HepG2 (cell line): ENCODE results near the gene PXT1. TPM values are rescaled to one million over a fixed set of nuclear protein-coding genes. Genes with fewer than 3 reads are reported as not detected.

Experiments used
- ARNT2 ChIP-seq: sonication (generic); formaldehyde crosslinking; IDR thresholded peaks from 2 replicates; pipeline ENCODE4 v1.8.0; 2022; ENCODE audit warnings: mild to moderate bottlenecking, low read depth, missing genetic modification reagents, moderate library complexity
- ATAD3A ChIP-seq: sonication (generic); formaldehyde crosslinking; IDR thresholded peaks from 2 replicates; pipeline ENCODE4 v1.4.0; 2020; ENCODE audit warnings: missing genetic modification reagents
- ATF5 ChIP-seq: sonication (generic); formaldehyde crosslinking; IDR thresholded peaks from 2 replicates; pipeline ENCODE4 v1.4.0; 2020; ENCODE audit warnings: mild to moderate bottlenecking, low read depth, missing genetic modification reagents
- FOXO4 ChIP-seq: sonication (generic); formaldehyde crosslinking; conservative IDR thresholded peaks from 2 replicates; pipeline ENCODE4 v1.8.1; 2023; ENCODE audit warnings: missing genetic modification reagents
- GRHL1 ChIP-seq: sonication (generic); formaldehyde crosslinking; conservative IDR thresholded peaks from 2 replicates; pipeline ENCODE4 v1.8.0; 2022; ENCODE audit warnings: missing genetic modification reagents
- HMGA1 ChIP-seq: sonication (generic); formaldehyde crosslinking; conservative IDR thresholded peaks from 2 replicates; pipeline ENCODE4 v1.4.0; 2020; ENCODE audit warnings: missing genetic modification reagents
- NR3C1 ChIP-seq: sonication (generic); formaldehyde crosslinking; IDR thresholded peaks from 2 replicates; pipeline ENCODE4 v1.4.0; 2020; ENCODE audit warnings: missing genetic modification reagents
- SATB2 ChIP-seq: sonication (generic); formaldehyde crosslinking; IDR thresholded peaks from 2 replicates; pipeline ENCODE4 v1.5.0; 2020; ENCODE audit warnings: missing genetic modification reagents
- TEAD3 ChIP-seq: optimal IDR thresholded peaks from 2 replicates; pipeline ENCODE3; 2016; ENCODE audit warnings: borderline replicate concordance
- TFDP1 ChIP-seq: IDR thresholded peaks from 2 replicates; pipeline ENCODE4 v1.6.1; 2016; ENCODE audit warnings: missing compliant biosample characterization, missing genetic modification reagents, borderline replicate concordance
- TIGD3 ChIP-seq: sonication (generic); formaldehyde crosslinking; IDR thresholded peaks from 2 replicates; pipeline ENCODE4 v1.5.1; 2020; ENCODE audit warnings: mild to moderate bottlenecking, missing genetic modification reagents, borderline replicate concordance
- ZBTB21 ChIP-seq: sonication (generic); formaldehyde crosslinking; IDR thresholded peaks from 2 replicates; pipeline ENCODE4 v1.4.0; 2020; ENCODE audit warnings: missing genetic modification reagents
- ZFP1 ChIP-seq: IDR thresholded peaks from 2 replicates; pipeline ENCODE4 v1.6.1; 2016
- ZNF232 ChIP-seq: sonication (generic); formaldehyde crosslinking; IDR thresholded peaks from 2 replicates; pipeline ENCODE4 v1.4.0; 2020; ENCODE audit warnings: missing genetic modification reagents, borderline replicate concordance
- ZNF30 ChIP-seq: sonication (generic); formaldehyde crosslinking; IDR thresholded peaks from 2 replicates; pipeline ENCODE4 v1.5.0; 2020; ENCODE audit warnings: mild to moderate bottlenecking, missing genetic modification reagents
- ZNF335 ChIP-seq: sonication (generic); formaldehyde crosslinking; IDR thresholded peaks from 2 replicates; pipeline ENCODE4 v1.4.0; 2020; ENCODE audit warnings: missing genetic modification reagents
- ZNF432 ChIP-seq: sonication (generic); formaldehyde crosslinking; IDR thresholded peaks from 2 replicates; pipeline ENCODE4 v1.5.0; 2020; ENCODE audit warnings: missing genetic modification reagents, mild to moderate bottlenecking, borderline replicate concordance
- ZNF674 ChIP-seq: sonication (generic); formaldehyde crosslinking; IDR thresholded peaks from 2 replicates; pipeline ENCODE4 v1.5.0; 2020; ENCODE audit warnings: low read depth, mild to moderate bottlenecking, missing genetic modification reagents
- ZNF83 ChIP-seq: sonication (generic); formaldehyde crosslinking; IDR thresholded peaks from 2 replicates; pipeline ENCODE4 v1.4.0; 2020; ENCODE audit warnings: missing genetic modification reagents, mild to moderate bottlenecking, borderline replicate concordance
- ZNF879 ChIP-seq: sonication (generic); formaldehyde crosslinking; IDR thresholded peaks from 2 replicates; pipeline ENCODE4 v1.8.1; 2023; ENCODE audit warnings: missing genetic modification reagents
- ZUFSP ChIP-seq: sonication (generic); formaldehyde crosslinking; IDR thresholded peaks from 2 replicates; pipeline ENCODE4 v1.9.0; 2021; ENCODE audit warnings: missing genetic modification reagents, mild to moderate bottlenecking, borderline replicate concordance
- polyA plus RNA-seq, 8 experiments: library from polyadenylated mRNA; depleted of rRNA in 3 of 8; stranded (reverse) in 7 of 8; unstranded in 1 of 8; fragments of >200 nt; fragmentation: Illumina TruSeq in 4 of 8; extraction: Trizol in 4 of 8; gene quantifications; 2 replicates each; pipeline versions ENCODE4 v1.2.1 to v1.2.3, GENCODE V29; 2011 to 2016; ENCODE audit warnings: low read depth in 4 of 8, missing spikeins in 1 of 8, mixed read lengths in 1 of 8; ENCODE audit not compliant: insufficient read depth in 1 of 8
- total RNA-seq, 5 experiments: library from RNA; depleted of rRNA; stranded (reverse); fragments of >200 nt; fragmentation: Illumina TruSeq; extraction: Trizol; gene quantifications; 2 replicates each; pipeline ENCODE4 v1.2.3, GENCODE V29; 2016; ENCODE audit warnings: low read depth in 1 of 5

PXT1 gene
- total and polyA plus RNA-seq, 2 of the 13 experiments (the other 11 are each of a cell fraction or from before 2014, with no cell fraction given) = 0.04 TPM; not detected in 1

GRCh38 chr6:36442671-36443470 lies at the start of gene PXT1, which contains the start of gene KCTD20 (continued):
- peak; percentile 81; the same call in 1 of the 2 replicates for TF ChIP-seq TFDP1 (CRISPR knock-in tag)
- no peak for TF ChIP-seq FOXO4 (CRISPR knock-in tag)
- TF ChIP-seq NR3C1 (CRISPR knock-in tag) = no peak
- peak; percentile 86 for TF ChIP-seq TEAD3 (CRISPR knock-in tag)
- TF ChIP-seq ZNF432 = peak; percentile 17; the same call in 1 of the 2 replicates
- TF ChIP-seq ZNF30 (CRISPR knock-in tag) = no peak; the same call in 1 of the 2 replicates
- TF ChIP-seq TIGD3 (CRISPR knock-in tag) = no peak; the same call in 1 of the 2 replicates
- peak; percentile 83 for TF ChIP-seq ZNF335
- TF ChIP-seq ATAD3A (CRISPR knock-in tag) = no peak
- TF ChIP-seq ZBTB21 = peak; percentile 67
- no peak for TF ChIP-seq ZNF879 (CRISPR knock-in tag)
- TF ChIP-seq ARNT2 = peak; percentile 95
- peak; percentile 61; the same call in 1 of the 2 replicates for TF ChIP-seq ZNF232
- TF ChIP-seq ATF5 (CRISPR knock-in tag) = no peak; the same call in 1 of the 2 replicates
- no peak for TF ChIP-seq ZUFSP (CRISPR knock-in tag)
- no peak for TF ChIP-seq SATB2 (CRISPR knock-in tag)
- no peak for TF ChIP-seq HMGA1 (CRISPR knock-in tag)
- TF ChIP-seq GRHL1 (CRISPR knock-in tag) = no peak
- TF ChIP-seq ZNF674 = peak; percentile 45; the same call in 1 of the 2 replicates
- TF ChIP-seq ZFP1 = 0 out of 2 replicates have a peak, but pooled peaks have one; percentile 49
- TF ChIP-seq ZNF83 (CRISPR knock-in tag) = no peak
